A549 treated with dexamethasone at 1 μM for 4 hours (cell line): Measurements from ENCODE around the gene KRTAP5-8. TPM values are rescaled to one million over a fixed set of nuclear protein-coding genes. Genes with fewer than 3 reads are reported as not detected.

Source experiments
- total RNA-seq: library from RNA; stranded (reverse); fragments of 200-300 nt; extraction: Qiagen RNA extraction; gene quantifications from 5 replicates; pipeline ENCODE4 v1.2.3, GENCODE V29; 2022

KRTAP5-8 gene
- total RNA-seq = 0.07 TPM in 1 of 5 replicates, not detected in the others

GRCh38 chr11:71537977-71538665 is at the start of gene KRTAP5-8:
TSS of gene KRTAP5-8 (plus strand) at chr11:71538025. CDS start at chr11:71538056, 31 bp downstream.

GRCh38 chr11:71526796-71527575 is 10.8 kb upstream of the KRTAP5-8 start, which contains the start of gene KRTAP5-7:
TSS of gene KRTAP5-7 (plus strand) at chr11:71527267. CDS start at chr11:71527301, 34 bp downstream.

GRCh38 chr11:71548120-71548519 is 10.3 kb downstream of the KRTAP5-8 start, which contains the start of gene KRTAP5-9:
TSS of gene KRTAP5-9 (plus strand) at chr11:71548420. CDS start at chr11:71548658, 238 bp downstream.

GRCh38 chr11:71565263-71565662 is 27.4 kb downstream of the KRTAP5-8 start, which contains the start of gene KRTAP5-10:
TSS of gene KRTAP5-10 (plus strand) at chr11:71565563. CDS start at chr11:71565588, 25 bp downstream.

GRCh38 chr11:71582309-71582895 is 44.6 kb downstream of the KRTAP5-8 start, which contains the start of gene KRTAP5-11:
TSS of gene KRTAP5-11 (minus strand) at chr11:71582875. CDS start at chr11:71582837, 38 bp downstream.

Other genes with a start within 250 kb of the KRTAP5-8 start
- gene DHCR7, start 89.6 kb upstream of the KRTAP5-8 start, total RNA-seq = 38.2 to 57.8 TPM (median 53.2 TPM) in 5 replicates
- 36.0 to 47.8 TPM (median 44.9 TPM) in 5 replicates for gene NADSYN1, start 84.8 kb upstream of the KRTAP5-8 start, total RNA-seq
- gene KRTAP5-7, start 10.8 kb upstream of the KRTAP5-8 start, total RNA-seq = not detected in 5 replicates
- not detected in 5 replicates for gene KRTAP5-9, start 10.4 kb downstream of the KRTAP5-8 start, total RNA-seq
- not detected in 5 replicates for gene KRTAP5-10, start 27.5 kb downstream of the KRTAP5-8 start, total RNA-seq
- not detected in 5 replicates for gene KRTAP5-11, start 44.9 kb downstream of the KRTAP5-8 start, total RNA-seq